Measurements from ENCODE around the gene CCDC170.

CCDC170 gene

DNA sequence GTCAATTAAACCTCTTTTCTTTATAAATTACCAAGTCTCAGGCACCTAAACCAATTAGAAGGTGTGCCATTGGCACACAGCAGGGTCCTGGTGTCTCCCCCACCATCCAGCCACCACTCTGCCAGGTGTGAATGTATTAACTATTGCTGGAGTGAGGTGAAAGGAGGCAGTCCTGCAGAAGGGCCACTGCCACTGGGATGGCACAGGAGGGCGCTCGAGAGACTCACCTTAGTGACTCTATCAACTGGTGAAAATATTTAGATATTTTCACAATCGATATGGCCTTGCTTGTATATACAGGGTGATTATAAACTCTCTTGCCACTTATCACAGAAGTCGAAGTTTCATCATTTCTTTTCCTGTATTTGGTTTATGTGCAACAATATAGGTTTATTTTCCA is 168.1 kb downstream of the CCDC170 start:
- no peak overlapping the region for H3K4me3 ChIP-seq (ENCODE audit: low read depth, low read length)
- H3K27me3 ChIP-seq (ENCODE audit: insufficient read depth, low read depth, severe bottlenecking) = no peaks in the 10 kb centered on the region
- H3K27ac ChIP-seq = no peak overlapping the region
- no peaks in the 10 kb centered on the region for H3K36me3 ChIP-seq
- peak; percentile 28 for DNase-seq
- no peaks in the 10 kb centered on the region for H3K9me3 ChIP-seq (ENCODE audit: severe bottlenecking)
- TF ChIP-seq CTCF (IDR thresholded peaks at IDR 0.05; ENCODE audit: low read depth, low read length) = peak; percentile 47; the same call in 1 of the 2 replicates

- Histone ChIP-seq H3K4me3 (ENCODE audit: low read depth, low read length) (no peak overlapping the region), H3K9me3 (ENCODE audit: severe bottlenecking) (no peaks in the 10 kb centered on the region), H3K27me3 (ENCODE audit: insufficient read depth, low read depth, severe bottlenecking) (no peaks in the 10 kb centered on the region), H3K36me3 (no peaks in the 10 kb centered on the region), H3K27ac (no peak overlapping the region)
- TF ChIP-seq CTCF (IDR thresholded peaks at IDR 0.05; ENCODE audit: low read depth, low read length) = no peak
- no peak for DNase-seq
Observed at GRCh38 chr6:151663559-151663958, 169.7 kb downstream of the CCDC170 start.

DNA sequence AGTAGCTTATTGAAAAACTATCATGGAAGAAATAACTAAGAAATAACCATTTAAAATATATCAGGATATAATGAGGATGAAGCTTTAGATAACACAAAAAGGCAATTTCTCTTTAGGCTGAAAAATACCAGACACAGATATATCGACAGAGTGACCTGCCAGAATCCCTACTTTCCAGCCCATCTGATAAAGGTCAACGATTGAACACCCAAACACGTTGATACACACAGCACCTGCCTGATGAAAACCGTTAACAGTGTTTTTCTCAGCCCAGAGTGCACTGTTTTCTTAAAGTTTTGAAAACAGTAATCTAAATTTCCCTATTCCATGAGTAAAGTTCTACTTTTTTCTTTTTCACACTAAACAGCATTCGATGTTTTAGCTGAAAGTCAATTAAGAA is 170.6 kb downstream of the CCDC170 start:
- no peaks in the 10 kb centered on the region for H3K27me3 ChIP-seq (ENCODE audit: insufficient read depth, low read depth, severe bottlenecking)
- no peak overlapping the region for H3K27ac ChIP-seq
- no peak overlapping the region for H3K4me3 ChIP-seq (ENCODE audit: low read depth, low read length)
- no peaks in the 10 kb centered on the region for H3K36me3 ChIP-seq
- no peak for DNase-seq
- H3K9me3 ChIP-seq (ENCODE audit: severe bottlenecking) = no peaks in the 10 kb centered on the region
- TF ChIP-seq CTCF (IDR thresholded peaks at IDR 0.05; ENCODE audit: low read depth, low read length) = no peak

- no peak for DNase-seq
- no peak for TF ChIP-seq CTCF (IDR thresholded peaks at IDR 0.05; ENCODE audit: low read depth, low read length)
- Histone ChIP-seq H3K27me3 (ENCODE audit: insufficient read depth, low read depth, severe bottlenecking) (no peaks in the 10 kb centered on the region), H3K36me3 (no peaks in the 10 kb centered on the region), H3K27ac (no peak overlapping the region), H3K4me3 (ENCODE audit: low read depth, low read length) (no peak overlapping the region), H3K9me3 (ENCODE audit: severe bottlenecking) (no peaks in the 10 kb centered on the region)
Observed at GRCh38 chr6:151665329-151665728, 171.5 kb downstream of the CCDC170 start.

DNA sequence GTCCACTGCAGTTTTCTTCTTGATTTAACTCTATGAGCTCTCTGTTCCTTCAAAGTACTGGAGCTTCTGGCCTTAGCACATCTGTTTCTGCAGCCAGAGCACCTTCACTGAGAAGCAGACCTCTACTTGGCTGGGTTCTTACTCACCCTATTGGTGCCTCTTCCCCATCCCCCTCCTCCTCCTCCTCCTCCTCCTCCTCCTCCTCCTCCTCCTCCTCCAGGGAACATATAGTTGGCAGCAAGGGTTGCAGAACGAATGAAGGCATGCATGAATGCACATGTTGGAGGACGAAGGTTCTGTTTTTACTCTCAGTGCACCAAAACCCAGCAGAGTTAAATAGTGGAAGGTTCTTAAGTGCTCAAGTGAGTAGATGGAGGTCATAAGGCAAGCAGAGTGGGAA is 172.7 kb downstream of the CCDC170 start:
- Histone ChIP-seq H3K27ac (no peak overlapping the region), H3K4me3 (ENCODE audit: low read depth, low read length) (no peak overlapping the region), H3K9me3 (ENCODE audit: severe bottlenecking) (no peaks in the 10 kb centered on the region), H3K36me3 (no peaks in the 10 kb centered on the region), H3K27me3 (ENCODE audit: insufficient read depth, low read depth, severe bottlenecking) (no peaks in the 10 kb centered on the region)
- TF ChIP-seq CTCF (IDR thresholded peaks at IDR 0.05; ENCODE audit: low read depth, low read length) = no peak
- DNase-seq = no peak

DNA sequence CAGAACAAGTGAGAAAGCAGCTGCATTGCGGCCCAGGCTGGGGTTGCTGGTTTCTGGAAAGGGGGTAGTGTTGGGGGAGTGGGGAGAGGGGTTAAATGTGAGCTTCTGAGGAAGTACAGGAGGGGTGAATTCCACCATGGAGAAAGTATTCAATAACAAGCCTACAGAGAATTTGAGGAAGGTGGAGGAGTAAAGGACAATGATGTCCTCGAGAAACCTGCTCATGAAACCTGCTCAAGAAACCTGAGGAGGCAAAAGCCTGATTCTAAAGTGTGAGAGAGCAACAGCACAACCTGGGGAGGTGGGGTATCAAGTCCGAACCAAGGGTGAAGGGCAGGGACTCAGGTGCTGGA is 175.4 kb downstream of the CCDC170 start:
- no peaks in the 10 kb centered on the region for H3K9me3 ChIP-seq (ENCODE audit: severe bottlenecking)
- DNase-seq = no peak
- TF ChIP-seq CTCF (IDR thresholded peaks at IDR 0.05; ENCODE audit: low read depth, low read length) = no peak
- no peak overlapping the region for H3K27ac ChIP-seq
- H3K36me3 ChIP-seq = no peaks in the 10 kb centered on the region
- no peaks in the 10 kb centered on the region for H3K27me3 ChIP-seq (ENCODE audit: insufficient read depth, low read depth, severe bottlenecking)
- no peak overlapping the region for H3K4me3 ChIP-seq (ENCODE audit: low read depth, low read length)

Measured in WERI-Rb-1 (cell line).